GM21447 (cell line): Measurements from ENCODE around the gene SKIC3.
A peak's percentile ranks its signal among the peaks of the same experiment; 100 is the strongest.

Source experiments
- ATAC-seq: cut with Tn5 transposase; IDR thresholded peaks from one replicate; pipeline ENCODE4 v1.9.1; 2021; ENCODE audit not compliant: unreplicated experiment

The SKIC3 gene

GRCh38 chr5:95554647-95555548 is at the start of gene SKIC3, which contains the start of gene ARSK:
SKIC3 (minus strand) TSS chr5:95554977; CDS start chr5:95547150, 7,827 bp downstream.
ARSK (plus strand) TSS chr5:95555101; CDS start chr5:95555279, 178 bp downstream.
- peak; percentile 93 for ATAC-seq

- ATAC-seq = no peak
These were observed 45.8 kb upstream of the SKIC3 start for GRCh38 chr5:95600557-95600956.

GRCh38 chr5:95599252-95599651 is 44.5 kb upstream of the SKIC3 start:
- ATAC-seq = no peak

- no peak for ATAC-seq
These were observed 40.6 kb upstream of the SKIC3 start for GRCh38 chr5:95595289-95595931.

- peak; percentile 91 for ATAC-seq
These were observed 36.7 kb upstream of the SKIC3 start for GRCh38 chr5:95591490-95591901.

- no peak for ATAC-seq
These were observed 36.1 kb upstream of the SKIC3 start for GRCh38 chr5:95590880-95591279.

GRCh38 chr5:95583992-95584391 is 29.2 kb upstream of the SKIC3 start:
- no peak for ATAC-seq

GRCh38 chr5:95581576-95581975 is 26.8 kb upstream of the SKIC3 start:
- no peak for ATAC-seq

GRCh38 chr5:95572016-95572415 is 17.2 kb upstream of the SKIC3 start:
- no peak for ATAC-seq

GRCh38 chr5:95565280-95565920 is 10.6 kb upstream of the SKIC3 start:
- no peak for ATAC-seq

- ATAC-seq = no peak
These were observed 9.7 kb upstream of the SKIC3 start for GRCh38 chr5:95564450-95564849.

- no peak for ATAC-seq
These were observed 8.6 kb upstream of the SKIC3 start for GRCh38 chr5:95563367-95563766.

- no peak for ATAC-seq
These were observed 7.5 kb upstream of the SKIC3 start for GRCh38 chr5:95562282-95562681.

GRCh38 chr5:95557841-95558240 is 3.1 kb upstream of the SKIC3 start:
- ATAC-seq = no peak

GRCh38 chr5:95555553-95555952 is 776 bp upstream of the SKIC3 start:
- ATAC-seq = no peak

- ATAC-seq = peak; percentile 24
These were observed 488 bp downstream of the SKIC3 start for GRCh38 chr5:95554331-95554646.

GRCh38 chr5:95549030-95549429 is 5.7 kb downstream of the SKIC3 start:
- ATAC-seq = no peak

- no peak for ATAC-seq
These were observed 11.6 kb downstream of the SKIC3 start for GRCh38 chr5:95543017-95543705.

GRCh38 chr5:95537501-95537900 is 17.3 kb downstream of the SKIC3 start:
- no peak for ATAC-seq

- ATAC-seq = no peak
These were observed 21.0 kb downstream of the SKIC3 start for GRCh38 chr5:95533761-95534160.

- ATAC-seq = no peak
These were observed 21.7 kb downstream of the SKIC3 start for GRCh38 chr5:95533106-95533505.
